DMS53 (cell line): ENCODE data around the gene PLXNB2.
"Not testable (repeated sequence)": the region's sequence is repeated elsewhere in the genome, so short reads cannot be mapped to it uniquely, and the experiment has no call there.

Source experiments
- DNase-seq: peaks from one replicate; lab custom pipeline; 2025; lab: John Stamatoyannopoulos, UW

Gene PLXNB2

DNA sequence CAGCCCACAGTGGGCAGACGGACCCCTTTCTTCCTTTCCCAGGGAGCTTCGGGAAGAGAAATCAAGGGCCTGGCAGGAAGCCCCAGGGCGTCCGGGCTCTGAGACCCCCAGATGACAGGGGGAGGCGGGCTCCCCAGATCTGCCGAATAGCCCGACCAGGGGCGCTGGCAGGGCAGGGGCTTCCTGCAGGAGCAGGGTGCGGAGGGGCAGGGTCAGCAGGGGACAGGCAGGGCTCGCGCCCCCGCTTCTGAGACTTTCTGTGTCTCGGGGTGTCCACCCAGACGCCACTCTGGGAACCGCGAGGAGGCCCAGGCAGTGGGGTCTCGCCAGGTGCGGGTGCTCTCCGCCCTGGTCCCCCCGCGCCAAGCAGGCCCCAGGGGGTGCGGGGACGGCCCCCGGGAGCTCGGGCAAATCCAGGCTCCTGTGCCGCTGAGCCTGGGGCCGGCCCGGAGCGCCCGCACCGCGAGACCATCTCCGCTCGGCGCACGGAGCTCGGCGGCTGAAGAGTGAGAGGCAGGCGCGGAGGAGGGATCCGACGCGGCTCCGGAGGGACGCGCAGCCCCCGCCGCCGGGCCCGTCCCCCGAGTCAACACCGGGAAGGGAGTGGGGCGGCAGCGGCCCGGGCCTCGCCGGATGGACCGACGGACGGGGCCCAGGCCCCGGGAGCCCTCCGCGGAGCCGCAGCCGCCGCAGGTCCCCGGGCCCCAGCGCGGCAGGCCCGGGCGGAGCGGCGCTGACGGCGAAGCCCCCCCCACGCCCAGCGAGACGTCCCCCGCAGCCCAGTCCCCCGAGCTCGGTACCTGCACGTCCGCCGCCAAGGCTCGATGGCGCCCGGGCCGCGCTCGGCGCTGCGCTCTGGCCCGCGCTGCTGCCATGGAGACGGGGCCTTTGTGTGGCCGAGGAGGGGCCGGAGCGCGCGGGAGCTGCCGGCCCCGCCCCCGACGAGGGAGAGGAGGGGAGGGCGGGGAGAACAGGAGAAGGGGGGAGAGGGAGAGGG, at the start of gene PLXNB2:
Gene PLXNB2 (minus strand): TSS at position 894 of the 997 bp plus-strand sequence. CDS start 17,062 bp downstream, outside the sequence.
- peak; percentile 90 for DNase-seq

DNA sequence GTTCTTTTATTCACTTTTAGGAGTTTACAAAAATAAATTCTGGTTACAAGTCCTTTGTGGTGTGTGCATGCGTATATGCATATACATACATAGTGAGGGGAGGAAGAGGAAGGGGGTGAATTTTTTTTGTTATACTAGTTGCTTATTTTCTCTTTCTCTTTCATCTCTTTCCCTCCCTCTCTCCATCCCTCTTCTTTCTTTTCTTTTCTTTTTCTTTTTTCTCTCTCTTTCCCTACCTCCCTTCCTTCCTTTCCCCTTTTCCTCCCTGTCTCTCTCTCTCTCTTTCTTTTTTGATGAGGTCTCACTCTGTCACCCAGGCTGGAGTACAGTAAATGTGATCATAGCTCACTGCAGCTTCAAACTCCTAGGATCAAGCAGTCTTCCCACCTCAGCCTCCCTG, 49.8 kb upstream of the PLXNB2 start:
- no peak for DNase-seq

DNA sequence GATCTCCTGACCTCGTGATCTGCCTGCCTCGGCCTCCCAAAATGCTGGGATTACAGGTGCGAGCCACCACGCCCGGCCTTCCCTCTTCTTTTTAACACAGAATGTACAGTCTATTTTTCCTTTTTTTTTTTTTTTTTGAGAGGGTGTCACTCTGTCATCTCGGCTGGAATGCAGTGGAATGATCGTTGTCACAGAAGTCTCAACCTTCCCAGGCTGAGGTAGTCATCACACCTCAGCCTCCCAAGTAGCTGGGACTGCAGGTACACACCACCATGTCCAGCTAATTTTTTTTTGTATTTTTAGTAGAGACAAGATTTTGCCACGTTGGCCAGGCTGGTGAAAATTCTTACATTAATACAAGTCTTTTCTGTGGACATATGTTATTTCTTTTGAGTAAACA, 48.7 kb upstream of the PLXNB2 start:
- DNase-seq: no peak

- DNase-seq: no peak
These were observed 40.6 kb upstream of the PLXNB2 start for GRCh38 chr22:50348058-50348457.

- DNase-seq: no peak
These were observed 39.7 kb upstream of the PLXNB2 start for GRCh38 chr22:50347157-50347556.

GRCh38 chr22:50346470-50346869, 39.0 kb upstream of the PLXNB2 start:
- no peak for DNase-seq

DNA sequence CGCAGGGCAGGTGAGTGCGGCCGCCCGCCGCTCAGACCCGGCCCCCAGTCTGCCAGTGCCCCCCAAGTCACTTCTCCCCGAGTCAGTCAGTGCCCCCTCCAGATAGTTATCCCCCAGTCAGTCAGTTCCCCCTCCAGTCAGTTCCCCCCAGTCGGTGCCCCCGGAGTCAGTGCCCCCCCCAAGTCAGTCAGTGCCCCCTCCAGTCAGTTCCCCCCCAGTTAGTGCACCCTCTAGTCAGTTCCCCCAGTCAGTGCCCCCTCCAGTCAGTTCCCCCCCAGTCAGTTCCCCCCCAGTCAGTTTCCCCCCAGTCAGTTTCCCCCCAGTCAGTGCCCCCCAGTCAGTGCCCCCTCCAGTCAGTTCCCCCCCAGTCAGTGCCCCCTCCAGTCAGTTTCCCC, 36.1 kb upstream of the PLXNB2 start:
- no peak for DNase-seq

DNA sequence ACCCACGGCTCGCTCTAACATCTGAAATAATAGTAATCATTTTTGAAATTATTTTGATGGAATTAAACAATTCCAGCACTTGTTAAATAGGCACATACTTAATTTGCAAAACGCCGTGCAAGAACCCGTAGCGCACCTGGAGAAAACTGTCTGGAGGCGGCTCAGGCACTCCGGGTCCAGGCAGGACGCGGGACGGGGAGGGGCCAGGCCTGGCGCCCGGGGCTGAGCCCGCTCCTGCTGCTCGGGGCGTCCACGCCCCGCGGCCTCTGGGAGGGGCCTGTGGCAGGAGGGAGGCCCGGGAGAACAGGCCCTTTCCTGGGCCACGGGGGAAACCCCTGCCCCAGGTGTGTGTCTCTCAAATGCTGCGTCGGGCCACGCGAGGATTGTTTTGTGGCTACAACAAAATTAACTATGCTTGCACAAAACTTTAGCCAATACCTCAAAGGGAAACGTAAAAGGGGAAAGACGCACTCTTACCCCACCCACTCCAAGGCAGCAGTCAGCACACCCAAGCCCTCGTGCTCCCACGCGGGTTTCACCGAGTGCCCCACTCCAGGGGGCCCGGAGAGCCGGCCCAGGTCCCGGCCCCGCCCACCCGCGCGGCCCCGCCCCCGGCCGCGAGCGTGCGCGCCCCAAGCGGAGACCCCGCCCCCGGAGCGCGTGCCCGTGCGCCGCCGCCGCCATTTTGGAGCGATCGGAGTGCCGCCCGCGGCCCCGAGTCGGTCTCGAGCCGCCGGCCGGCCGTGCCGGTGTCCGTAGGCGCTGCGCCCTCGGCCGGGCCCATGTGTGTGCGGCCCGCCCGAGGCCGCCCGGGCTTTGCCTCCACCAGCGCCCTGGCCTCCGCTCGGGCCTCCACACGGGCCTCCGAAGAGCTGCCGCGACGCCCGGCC, 35.5 kb upstream of the PLXNB2 start, which contains the start of gene PPP6R2:
Gene PPP6R2 (plus strand): TSS at position 677 of the 890 bp plus-strand sequence. CDS start 50,582 bp downstream, outside the sequence.
- peak; percentile 88 for DNase-seq

GRCh38 chr22:50341977-50342650, 34.7 kb upstream of the PLXNB2 start:
- DNase-seq: peak; percentile 93

- DNase-seq: peak; percentile 55
These were observed 32.8 kb upstream of the PLXNB2 start for GRCh38 chr22:50339945-50340879.

- DNase-seq: no peak
These were observed 31.5 kb upstream of the PLXNB2 start for GRCh38 chr22:50338860-50339462.

- DNase-seq: no peak
These were observed 30.7 kb upstream of the PLXNB2 start for GRCh38 chr22:50338042-50338573.

GRCh38 chr22:50337262-50338041, 30.0 kb upstream of the PLXNB2 start:
- DNase-seq: no peak

GRCh38 chr22:50334433-50334832, 27.0 kb upstream of the PLXNB2 start:
- DNase-seq: not testable (repeated sequence)

- no peak for DNase-seq
These were observed 21.8 kb upstream of the PLXNB2 start for GRCh38 chr22:50329236-50329635.

DNA sequence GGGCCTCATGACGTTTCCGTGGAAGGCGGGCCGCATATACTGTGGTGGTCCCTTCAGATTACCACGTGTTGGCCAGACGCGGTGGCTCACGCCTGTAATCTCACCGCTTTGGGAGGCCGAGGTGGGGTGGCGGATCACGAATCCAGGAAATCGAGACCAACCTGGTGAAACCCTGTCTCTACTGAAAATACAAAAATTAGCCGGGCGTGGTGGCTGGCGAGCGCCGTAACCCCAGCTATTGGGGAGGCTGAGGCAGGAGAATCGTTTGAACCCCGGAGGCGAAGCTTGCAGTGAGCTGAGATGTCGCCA, 20.2 kb upstream of the PLXNB2 start:
- DNase-seq: no peak

DNA sequence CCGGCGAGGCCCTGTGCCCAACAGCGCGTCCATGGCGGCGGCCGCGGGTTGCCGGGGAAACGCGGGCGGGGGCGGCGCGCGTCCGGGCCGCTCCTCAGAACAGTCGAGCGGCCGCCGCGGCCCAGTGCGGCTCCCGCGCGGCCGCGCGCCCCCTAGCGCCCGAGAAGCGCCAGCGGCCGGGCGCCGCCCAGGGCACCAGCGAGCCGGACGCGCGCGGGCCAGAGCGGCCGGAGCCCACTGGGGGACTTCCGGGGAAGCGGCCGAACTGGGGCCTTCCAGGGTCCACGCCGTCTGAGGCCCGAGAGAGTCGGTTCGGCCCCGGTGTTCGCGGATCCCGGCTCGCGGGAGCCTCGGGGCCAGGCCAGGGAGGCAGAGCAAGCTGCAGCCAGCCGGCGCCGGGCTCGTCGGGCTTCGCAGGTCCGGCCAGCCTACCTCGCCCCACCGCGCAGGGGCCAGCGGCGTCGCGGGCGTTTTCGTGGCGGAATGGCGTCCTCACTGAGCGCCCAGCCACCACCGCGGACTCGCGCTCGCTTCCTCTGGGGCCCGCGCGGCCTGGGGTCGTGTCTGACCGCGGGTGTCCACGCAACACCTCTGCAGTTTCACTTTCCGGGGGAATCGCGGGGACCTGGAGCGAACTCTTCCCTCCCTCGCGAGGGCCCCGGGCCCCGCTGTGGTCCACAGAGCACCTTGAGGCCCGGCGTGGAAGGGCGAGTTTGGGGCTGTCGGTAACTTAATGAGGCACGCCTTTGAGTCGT, 19.7 kb upstream of the PLXNB2 start, which contains the start of gene DENND6B:
Gene DENND6B (minus strand): TSS at position 57 of the 755 bp plus-strand sequence. CDS start 24 bp downstream, at position 33.
- peak; percentile 87 for DNase-seq

DNA sequence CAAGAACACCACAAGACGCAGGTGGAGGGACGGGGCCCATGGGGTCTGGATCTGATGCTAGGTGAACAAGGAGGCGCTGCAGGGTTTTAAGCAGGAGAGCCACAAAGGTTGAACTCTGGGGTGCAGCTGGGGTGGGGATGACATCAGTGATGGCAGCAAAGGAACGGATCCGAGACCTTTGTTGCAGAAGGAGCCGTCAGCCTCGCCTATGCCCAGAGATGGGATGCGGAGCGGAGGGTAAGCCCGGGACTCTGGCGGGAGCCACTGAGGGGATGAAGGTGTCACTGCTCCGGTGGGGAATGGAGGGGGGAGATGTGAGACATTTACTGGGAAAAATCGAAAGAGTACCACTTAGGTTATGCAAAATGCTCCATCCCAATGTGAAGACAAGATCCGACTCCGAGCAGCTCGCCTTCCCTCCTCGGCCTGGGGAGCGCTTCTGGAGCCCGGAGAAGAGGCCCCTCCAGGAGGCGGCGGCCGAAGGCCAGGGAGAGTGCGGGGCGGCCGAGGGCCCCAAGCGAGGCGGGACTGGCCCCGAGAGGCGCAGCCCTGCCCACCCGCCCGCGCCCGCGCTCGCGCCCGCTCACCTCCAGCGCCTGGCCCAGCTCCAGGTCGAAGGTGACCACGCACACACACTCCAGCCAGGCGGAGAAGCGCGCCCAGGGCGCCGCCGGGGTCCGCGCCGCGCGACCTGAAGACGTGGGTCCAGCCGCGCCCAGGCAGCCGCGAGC, 18.9 kb upstream of the PLXNB2 start:
- no peak for DNase-seq
